ENCODE measurements around the gene KRTAP5-4.
A peak's percentile ranks its signal among the peaks of the same experiment; 100 is the strongest.
"Not testable (repeated sequence)": the region's sequence is repeated elsewhere in the genome, so short reads cannot be mapped to it uniquely, and the experiment has no call there.

The KRTAP5-4 gene

DNA sequence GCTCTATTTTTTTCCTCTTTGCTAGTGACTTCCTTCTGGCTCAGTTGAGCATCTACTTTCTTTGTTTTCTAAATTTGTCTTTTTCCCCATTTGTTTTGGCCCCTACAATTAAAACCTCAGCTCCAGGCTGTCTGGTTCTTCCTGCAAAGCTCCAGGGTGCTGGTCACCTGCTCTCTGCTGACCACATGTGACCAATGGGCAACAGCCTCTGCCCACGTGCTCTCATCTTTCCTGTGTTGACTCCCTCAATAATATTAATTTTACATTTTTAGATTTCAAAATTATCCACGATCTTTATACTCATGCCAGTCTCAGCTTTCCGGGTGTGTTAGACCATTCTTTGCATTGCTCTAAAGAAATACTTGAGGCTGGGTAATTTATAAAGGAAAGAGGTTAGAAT lies 23.5 kb downstream of the KRTAP5-4 start:
- DNase-seq, result not testable (repeated sequence)

DNA sequence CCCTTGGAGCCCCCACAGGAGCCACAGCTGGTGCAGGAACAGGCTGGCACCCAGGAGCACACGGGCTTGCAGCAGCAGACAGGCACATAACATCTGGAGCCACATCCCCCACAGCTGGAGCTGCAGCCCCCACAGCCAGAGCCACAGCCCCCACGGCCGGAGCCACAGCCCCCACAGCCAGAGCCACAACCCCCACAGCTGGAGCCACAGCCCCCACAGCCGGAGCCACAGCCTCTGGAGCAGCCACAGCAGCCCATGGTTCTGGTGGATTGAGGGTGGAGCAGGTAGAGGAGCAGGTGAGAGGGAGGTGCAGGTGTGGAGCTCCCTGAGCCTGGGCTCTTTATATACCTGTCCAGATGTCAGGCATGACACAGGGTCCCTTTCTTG lies 24.0 kb downstream of the KRTAP5-4 start, which contains the start of gene KRTAP5-2:
TSS of gene KRTAP5-2 (minus strand) at position 301 of the 387 bp plus-strand sequence. CDS start at position 257, 44 bp downstream.
- no peak for DNase-seq

DNA sequence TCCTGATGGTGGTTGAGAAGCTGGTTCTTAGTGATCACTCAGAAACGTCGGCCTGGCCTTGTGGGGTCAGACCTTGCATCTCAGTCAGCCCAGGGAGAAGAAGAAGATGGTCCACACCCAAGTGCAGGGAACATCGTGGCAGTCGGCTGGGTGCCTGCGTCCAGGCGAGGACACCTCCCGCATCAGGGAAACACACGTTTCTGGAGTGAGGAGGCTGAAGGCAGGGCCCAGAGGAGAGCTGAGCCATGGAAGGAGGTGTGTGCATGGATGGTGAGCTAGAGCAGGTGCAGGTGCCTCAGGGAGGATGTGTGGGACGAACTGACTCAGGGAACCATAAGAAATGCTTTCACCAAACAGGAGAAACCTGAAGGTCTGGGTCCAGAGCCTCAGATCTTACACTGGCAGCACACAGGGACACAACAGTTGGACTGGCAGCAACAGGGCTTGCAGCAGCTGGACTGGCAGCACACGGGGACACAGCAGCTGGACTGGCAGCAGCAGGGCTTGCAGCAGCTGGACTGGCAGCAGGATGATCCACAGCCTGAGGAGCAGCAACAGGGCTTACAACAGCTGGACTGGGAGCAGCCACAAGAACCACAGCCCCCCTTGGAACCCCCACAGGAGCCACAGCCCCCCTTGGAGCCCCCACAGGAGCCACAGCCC lies 24.5 kb downstream of the KRTAP5-4 start:
- no peak for DNase-seq

DNA sequence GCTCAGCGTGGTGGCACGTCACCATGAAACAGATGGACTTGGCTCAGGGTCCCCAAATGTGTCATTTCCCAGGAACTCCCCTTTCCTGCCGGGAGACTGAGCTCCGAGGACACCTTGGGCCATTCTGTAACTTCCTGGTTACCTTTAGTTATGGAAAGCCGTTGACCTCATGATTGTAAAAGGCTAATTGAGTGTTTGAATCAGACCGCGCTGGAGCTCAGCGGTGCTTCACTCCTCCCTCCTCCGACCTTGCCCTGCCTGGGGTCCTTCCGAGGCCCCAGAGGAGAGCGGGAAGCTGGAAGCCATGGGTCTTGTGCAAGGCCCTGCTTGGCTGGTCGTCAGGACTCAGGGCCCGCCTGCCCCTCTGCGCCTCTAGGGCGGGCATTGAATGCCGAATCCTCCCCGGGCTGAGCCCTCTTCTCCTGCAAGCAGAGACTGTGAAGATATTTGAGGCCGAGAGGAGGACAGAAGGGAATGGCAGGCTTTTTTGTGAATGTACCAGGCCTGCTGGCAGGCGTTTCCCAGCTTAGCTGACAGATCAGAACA lies 25.3 kb downstream of the KRTAP5-4 start:
- DNase-seq, result not testable (repeated sequence)

DNA sequence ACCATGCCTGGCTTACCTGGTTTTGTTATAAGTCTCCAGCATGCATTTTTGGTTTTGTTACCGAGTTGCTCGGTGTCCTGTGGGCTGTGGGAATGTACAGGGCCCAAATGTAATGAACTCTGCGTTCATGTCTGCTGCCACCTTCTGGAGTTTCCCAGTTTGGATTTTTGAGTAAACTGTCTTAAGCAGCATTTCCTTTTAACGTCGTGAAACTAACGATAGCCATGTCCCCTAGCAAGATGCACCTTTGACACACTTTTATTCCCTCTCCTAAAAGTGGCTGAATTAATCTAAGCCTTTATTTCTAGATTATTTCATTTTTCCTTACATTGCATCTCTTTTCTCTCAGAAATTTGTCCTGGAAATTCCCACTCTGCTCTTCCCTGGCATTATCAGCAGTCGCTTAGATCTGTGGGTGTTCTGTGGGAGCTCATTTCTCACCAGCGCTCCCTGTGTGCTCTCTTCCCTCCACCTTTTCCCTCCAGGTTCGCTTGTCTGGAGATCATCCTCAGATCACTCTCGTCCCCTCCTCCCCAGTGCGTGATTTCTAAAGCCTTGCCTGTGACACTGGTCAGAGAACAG lies 25.9 kb downstream of the KRTAP5-4 start:
- not testable (repeated sequence) for DNase-seq

DNA sequence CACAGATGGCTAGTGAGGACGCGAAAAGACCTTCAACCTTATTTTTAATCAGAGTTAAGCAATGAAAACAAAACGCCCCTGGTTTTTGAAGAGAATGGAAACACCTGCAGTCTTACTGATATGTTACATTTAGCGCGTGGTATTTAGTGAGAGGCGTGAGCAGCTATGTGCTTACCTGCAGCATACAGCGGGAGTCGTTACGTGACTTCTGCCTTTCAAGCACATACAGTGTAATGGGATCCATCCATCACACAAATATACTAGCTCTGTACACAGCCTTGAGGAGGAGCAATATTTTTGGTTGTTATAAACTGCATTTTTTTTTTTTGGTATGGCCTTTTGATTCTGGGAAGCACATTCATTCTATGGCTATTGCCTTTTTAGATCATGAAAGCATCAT lies 29.3 kb downstream of the KRTAP5-4 start:
- DNase-seq, result no peak

DNA sequence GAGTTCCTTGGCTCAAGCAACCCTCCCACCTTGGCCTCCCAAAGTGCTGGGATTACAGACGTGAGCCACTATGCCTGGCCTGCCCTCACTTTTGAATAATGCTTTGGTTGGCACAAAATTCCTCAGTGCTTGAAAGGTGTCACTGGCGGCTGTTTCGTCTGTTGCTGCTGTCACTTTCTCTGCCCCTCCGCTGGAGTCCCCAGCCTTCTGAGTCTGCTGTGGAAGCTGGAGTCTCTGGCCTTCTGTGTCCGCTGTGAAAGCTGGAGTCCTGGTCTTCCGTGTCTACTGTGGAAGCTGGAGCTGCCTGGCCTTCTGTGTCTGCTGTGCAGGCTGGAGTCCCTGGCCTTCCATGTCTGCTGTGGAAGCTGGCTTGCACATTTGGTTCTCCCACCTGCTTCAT lies 31.9 kb downstream of the KRTAP5-4 start:
- DNase-seq, result no peak

DNA sequence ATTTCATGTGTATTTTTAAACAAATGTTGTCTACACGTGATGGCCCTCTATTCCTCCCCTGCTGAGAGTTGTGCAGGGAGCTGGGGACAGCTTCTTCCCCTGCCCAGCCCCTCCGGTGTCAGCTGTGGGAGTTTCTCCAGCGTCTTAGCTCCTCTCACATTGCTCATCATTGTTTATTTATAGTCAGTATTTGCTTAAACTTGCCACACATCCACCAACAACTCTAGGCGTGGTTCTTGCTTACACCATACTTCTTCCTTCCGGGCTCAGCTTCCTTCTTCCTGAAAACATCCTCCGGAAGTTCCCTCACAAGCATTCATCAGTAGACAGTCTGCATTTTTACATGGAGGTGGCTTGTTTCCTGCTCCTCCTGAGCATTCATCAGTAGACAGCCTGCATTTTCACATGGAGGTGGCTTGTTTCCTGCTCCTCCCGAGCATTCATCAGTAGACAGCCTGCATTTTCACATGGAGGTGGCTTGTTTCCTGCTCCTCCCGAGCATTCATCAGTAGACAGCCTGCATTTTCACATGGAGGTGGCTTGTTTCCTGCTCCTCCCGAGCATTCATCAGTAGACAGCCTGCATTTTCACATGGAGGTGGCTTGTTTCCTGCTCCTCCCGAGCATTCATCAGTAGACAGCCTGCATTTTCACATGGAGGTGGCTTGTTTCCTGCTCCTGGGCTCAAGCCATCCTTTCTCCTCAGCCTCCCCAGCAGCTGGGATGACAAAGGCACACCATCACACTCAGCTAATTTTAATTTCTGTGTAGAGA lies 32.6 kb downstream of the KRTAP5-4 start:
- DNase-seq, result peak; percentile 32

DNA sequence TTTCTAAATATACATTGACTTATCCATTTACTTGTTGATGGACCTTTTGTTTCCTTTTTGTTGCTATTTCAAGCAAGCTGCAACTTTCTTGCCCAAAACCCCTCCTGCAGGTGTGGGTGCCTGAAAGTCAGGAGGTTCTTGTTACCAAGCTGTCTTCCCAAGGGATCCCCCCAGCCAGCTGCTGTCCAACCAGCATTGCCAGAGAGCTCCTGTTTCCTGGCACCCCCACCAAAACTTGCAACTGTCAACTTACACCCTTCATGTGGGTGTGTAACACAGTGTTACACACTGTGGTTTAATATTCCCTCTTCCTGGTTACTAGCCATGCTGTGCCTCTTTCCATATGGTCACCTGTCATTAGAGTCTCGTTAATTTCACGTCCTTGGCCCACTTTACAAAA lies 35.2 kb downstream of the KRTAP5-4 start:
- DNase-seq, result no peak

DNA sequence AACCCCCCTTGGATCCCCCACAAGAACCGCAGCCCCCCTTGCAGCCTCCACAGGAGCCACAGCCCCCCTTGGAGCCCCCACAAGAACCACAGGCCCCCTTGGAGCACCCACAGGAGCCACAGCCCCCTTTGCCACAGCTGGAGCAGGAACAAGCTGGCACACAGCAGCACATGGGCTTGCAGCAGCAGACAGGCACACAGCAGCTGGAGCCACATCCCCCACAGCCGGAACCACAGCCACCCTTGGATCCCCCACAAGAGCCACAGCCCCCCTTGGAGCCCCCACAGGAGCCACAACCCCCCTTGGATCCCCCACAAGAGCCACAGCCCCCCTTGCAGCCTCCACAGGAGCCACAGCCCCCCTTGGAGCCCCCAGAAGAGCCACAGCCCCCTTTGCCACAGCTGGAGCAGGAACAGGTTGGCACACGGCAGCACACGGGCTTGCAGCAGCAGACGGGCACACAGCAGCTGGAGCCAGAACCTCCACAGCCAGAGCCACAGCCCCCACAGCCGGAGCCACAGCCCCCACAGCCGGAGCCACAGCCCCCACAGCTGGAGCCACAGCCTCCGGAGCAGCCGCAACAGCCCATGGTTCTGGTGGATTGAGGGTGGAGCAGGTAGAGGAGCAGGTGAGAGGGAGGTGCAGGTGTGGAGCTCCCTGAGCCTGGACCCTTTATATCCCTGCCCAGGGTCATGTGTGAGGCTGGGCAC lies 37.1 kb downstream of the KRTAP5-4 start, which contains the start of gene KRTAP5-1:
TSS of gene KRTAP5-1 (minus strand) at position 623 of the 710 bp plus-strand sequence. CDS start at position 589, 34 bp downstream.
- DNase-seq, result not testable (repeated sequence)

DNA sequence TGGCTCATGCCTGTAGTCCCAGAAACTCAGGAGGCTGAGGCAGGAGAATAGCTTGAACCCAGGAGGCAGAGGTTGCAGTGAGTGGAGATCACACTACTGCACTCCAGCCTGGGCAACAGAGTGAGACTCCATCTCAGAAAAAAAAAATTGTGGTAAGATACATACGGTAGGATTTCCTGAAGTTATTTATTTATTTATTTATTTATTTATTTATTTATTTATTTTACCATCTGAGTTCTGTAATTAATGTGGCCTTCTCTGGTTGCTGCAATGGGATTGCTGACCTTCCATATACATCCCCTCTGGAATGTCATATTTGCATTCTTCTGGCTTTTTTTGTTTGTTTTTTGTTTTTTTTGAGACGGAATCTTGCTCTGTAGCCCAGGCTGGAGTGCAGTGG lies 39.0 kb downstream of the KRTAP5-4 start:
- DNase-seq, result not testable (repeated sequence)

DNA sequence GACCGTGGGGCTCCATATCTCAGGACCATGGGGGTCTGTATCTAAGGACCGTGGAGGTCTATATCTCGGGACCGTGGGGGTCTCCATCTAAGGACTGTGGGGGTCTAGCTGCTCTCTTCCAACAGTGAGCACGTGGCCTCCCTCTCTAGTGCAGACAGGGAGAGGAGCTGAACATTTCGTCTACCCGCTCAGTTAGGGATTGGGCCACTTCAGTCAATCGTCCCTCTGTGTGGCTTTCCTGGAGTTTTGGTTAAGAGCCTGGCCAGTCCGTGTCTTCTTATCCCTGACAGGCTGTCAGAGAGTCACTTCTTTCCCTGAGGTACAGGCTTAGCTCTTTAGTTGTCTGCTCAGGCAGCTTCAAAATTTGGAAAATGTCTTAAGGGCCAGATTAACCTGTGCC lies 40.0 kb downstream of the KRTAP5-4 start:
- DNase-seq, result no peak

DNA sequence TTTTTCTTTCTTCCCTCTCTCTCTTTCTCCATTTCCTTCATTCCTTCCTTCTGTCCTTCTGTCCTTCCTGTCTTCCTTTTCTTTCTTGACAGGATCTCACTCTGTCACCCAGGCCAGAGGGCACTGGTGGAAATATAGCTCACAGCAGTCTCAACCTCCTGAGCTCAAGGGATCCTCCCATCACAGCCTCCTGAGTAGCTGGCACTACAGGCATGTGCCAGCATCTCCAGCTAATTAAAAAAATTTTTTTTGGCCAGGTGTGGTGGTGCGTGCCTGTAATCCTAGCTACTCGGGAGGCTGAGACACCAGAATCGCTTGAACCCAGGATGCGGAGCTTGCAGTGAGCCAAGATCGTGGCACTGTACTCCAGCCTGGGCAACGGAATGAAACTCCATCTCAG lies 45.1 kb downstream of the KRTAP5-4 start:
- DNase-seq, result no peak

DNA sequence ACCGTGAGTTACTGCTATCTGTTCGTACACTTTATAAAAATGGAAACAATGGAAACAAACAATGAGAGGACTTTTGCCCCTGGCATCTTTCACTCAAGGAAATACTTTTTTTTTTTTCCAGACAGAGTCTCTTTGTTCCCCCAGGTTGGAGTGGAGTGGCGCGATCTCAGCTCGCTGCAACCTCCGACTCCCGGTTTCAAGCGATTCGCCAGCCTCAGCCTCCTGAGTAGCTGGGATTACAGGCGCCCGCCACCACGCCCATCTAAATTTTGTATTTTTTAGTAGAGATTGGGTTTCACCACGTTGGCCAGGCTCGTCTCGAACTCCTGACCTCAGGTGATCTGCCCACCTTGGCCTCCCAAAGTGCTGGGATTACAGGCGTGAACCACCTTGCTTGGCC lies 46.2 kb downstream of the KRTAP5-4 start:
- not testable (repeated sequence) for DNase-seq

DNA sequence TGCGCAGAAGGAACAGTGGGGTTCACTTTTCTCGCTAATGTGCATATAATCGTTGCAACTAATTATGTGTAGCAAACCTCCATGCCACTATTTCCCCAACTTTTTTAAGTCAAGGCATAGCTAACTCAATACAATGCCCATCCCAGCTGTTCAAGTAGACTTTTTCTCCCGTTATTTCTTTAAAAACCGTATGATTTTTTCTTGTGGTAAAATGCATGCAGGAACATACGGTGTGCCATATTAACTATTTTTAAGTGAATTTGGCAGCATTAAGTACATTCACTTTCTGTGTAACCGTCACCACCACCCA lies 47.0 kb downstream of the KRTAP5-4 start:
- no peak for DNase-seq

DNA sequence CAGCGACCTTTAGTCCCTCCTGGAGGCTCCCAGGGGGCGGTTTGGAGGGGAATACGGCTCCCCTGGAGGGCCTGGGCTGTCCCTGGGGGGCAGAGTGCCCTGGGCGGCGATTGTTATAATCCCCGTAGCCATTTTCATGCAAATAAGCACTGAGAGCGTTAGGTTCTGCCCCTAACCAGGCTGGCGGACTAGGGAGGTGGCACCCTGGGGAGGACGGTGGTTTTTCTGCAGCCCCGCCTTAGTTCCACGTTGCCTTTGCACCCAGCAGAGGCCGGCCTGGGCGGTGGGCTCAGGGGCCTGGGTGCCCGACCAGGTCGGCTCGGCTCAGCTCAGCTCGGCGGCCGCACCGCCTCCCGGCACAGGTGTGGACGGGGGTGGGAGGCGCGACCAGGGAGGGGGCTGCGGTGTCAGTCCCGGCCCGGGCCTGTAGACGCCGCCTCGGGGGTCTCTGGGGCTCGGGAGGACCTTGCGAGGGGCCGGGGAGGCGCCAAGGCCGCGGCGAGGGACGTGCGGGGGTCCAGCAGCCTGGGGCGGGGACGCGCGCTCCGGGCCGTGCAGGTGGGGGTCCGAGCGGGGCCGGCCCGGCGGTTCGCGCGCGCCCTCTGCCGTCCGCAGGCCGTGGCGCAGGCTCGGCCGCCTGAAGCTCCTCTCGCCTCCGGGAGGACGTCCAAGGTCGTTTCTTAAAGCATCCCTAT lies 47.6 kb downstream of the KRTAP5-4 start:
- peak; percentile 58 for DNase-seq

DNA sequence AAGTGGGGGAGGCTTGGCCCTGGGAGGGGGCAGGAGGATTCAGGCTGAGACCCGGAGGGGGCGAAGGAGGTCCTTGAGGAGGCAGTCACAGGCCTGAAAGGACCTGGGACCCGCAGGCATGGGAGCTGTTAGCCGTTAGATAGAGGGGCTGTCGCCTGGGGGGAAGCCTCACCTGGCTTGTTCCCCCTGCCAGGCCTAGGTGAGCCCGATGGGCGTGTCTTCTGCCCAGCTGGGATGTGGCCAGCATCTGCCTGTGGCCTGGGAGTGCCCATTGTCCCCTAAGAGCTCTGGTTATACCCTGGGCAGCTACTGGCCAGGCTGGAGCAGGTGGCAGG lies 48.1 kb downstream of the KRTAP5-4 start:
- no peak for DNase-seq

DNA sequence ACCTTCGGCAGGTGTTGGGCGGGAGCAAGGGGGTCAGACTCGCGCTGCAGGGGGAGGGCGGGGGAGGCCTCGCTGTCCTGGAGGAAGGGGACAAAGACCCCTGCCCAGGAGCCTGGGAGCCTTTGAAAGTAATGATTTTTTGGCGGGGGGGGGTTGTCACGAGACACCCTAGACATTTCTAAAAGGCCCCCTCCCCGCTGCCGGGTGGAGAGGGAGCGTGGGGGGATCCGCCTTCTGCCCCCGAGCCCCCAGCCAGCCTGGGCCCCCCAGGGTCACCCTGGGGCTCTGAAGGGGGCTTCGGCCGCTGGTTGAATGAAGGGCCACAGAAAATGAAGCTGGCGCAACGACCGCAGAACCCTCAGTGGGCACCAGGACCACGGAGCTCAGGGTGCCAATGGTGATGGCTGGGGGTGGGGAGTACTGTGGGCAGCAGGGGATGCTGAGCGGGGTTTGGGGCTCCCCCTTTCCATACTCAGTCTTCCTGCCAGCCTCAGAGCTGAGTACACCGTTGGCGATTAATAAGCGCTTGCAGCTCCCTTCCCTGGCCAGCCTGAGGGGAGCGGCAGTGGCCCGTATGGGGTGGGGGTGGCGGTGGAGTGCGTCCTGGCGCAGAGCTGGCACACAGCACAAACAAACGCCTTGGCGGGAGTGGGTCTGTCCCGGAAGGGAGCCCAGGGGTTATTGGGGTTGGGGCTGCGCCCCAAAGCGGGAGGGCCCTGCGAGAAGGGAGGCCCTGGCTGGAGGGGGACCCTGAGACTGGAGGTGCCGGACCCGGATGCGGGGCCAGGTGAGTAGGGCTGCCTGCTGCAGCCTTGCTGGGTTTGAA lies 48.6 kb downstream of the KRTAP5-4 start:
- DNase-seq, result no peak

DNA sequence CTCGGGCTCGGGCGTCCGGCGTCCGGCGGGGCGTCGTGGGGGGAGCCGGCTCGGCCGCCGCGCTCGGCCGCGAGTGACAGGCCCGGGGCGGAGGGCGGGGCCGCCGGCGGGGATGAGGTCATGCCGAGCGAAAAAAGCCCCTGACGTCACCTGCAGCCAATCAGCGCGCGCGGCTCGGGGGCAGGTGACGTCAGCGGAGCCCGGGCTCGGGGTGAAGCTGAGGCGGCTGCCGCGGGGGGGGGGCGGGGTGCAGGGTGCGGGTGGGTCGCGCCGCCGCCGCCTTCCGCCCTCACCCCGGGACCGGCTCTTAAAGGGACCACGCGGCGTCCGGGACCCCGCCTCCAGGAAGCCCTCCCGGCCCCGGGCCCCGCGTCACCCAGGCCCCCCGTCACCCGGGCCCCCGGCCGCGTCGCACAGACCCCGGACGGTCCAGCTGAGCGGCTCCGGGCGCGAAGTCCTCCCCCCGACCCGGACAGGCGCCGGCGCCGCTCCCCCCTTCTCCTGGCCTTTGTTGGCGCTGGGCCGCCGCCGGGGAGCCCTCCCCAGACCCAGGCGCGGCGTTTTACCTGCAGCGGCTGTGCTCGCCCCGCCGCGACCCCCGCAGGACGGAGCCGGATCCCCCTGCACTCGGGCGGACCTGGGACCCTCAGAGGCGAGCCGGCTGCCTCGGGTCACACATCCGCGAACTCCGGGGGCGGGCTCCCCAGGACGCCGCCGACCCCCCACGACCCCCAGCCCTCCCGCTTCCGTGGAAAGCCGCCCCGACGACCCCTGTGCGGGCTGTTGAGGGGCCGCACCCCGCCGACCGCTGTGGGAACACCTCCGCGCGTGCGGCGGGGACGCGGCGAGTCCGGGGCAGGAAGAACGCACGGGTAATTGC lies 49.5 kb downstream of the KRTAP5-4 start, which contains the start of gene DUSP8:
TSS of gene DUSP8 (minus strand) at position 75 of the 880 bp plus-strand sequence. CDS start 6,445 bp downstream, outside the sequence.
- DNase-seq, result peak; percentile 89

DNA sequence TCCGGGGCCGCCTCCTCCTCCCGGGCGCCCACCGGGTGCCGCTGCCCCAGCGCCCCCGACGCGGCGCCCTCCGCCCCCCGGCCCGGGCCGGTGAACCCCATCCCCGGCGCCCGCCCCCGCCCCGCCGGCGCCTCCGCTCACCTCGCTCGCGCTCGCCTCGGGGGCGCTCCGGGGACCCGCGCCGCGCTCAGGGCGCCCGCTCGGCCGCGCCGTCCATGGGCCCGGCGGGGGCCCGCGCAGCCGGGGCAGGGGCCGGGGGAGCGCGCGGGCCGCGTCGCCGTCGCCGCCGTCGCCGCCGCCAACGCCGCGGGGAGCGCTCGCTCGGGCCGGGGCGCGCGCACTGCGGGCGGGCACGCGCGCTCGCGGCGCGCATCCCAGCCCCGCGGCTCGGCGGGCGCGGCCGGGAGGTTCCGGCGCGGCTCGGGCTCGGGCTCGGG lies 50.2 kb downstream of the KRTAP5-4 start:
- DNase-seq, result no peak
